Measurements from ENCODE around the gene MBD5.
"Not testable (repeated sequence)": the region's sequence is repeated elsewhere in the genome, so short reads cannot be mapped to it uniquely, and the experiment has no call there.

MBD5 gene

GRCh38 chr2:148021059-148021861 lies at the start of gene MBD5:
Gene MBD5 (plus strand): TSS chr2:148021091.
- ChIA-PET POLR2A (interaction anchor here (0.6 to 1.0 kb wide), 6 partner anchors 8 to 603 kb away, joined by 3 to 9 read pairs (median 4); no protein-coding TSS in a partner anchor), CTCF (interaction anchor here (0.8 to 2.1 kb wide), 9 partner anchors 8 to 488 kb away, joined by 3 to 9 read pairs (median 3); no protein-coding TSS in a partner anchor)
- TF ChIP-seq CTCF (IDR thresholded peaks at IDR 0.05; ENCODE audit: control extremely low read depth, extremely low read depth, low read depth, missing control alignments): no peak
- DNase-seq (ENCODE audit: extremely low spot score): peak; percentile 44

- DNase-seq (ENCODE audit: extremely low spot score): no peak
- no peak for TF ChIP-seq CTCF (IDR thresholded peaks at IDR 0.05; ENCODE audit: control extremely low read depth, extremely low read depth, low read depth, missing control alignments)
- CTCF ChIA-PET: no interaction called here
- POLR2A ChIA-PET: no interaction called here
These were observed 44.8 kb upstream of the MBD5 start for GRCh38 chr2:147976102-147976501.

DNA sequence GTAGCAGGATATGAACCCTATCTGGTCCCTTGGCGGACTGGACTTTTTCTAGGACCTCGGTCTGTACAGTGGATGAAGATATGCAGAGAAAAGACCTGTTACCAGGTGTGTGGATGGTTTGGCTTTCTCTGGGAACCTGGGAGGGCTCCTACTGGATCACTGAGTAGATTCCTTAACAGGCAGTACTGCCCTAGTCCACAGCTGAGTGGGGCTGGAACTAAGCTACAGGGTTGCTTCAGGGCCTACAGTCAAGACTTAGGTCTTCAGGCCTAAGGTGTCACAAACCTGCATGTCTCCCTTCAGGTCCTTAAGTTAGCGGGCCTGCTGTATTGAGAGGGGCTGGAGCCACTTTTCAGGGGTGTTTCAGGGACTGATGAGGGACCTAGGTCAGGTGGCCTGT lies 43.2 kb upstream of the MBD5 start:
- ChIA-PET POLR2A (no interaction called here), CTCF (interaction anchor here (1.0 kb wide), 1 partner anchor 483 kb away, joined by 3 read pairs; no protein-coding TSS in a partner anchor)
- TF ChIP-seq CTCF (IDR thresholded peaks at IDR 0.05; ENCODE audit: control extremely low read depth, extremely low read depth, low read depth, missing control alignments): no peak
- DNase-seq (ENCODE audit: extremely low spot score): no peak

GRCh38 chr2:147980940-147981528 lies 39.9 kb upstream of the MBD5 start:
- ChIA-PET POLR2A (no interaction called here), CTCF (no interaction called here)
- no peak for DNase-seq (ENCODE audit: extremely low spot score)
- no peak for TF ChIP-seq CTCF (IDR thresholded peaks at IDR 0.05; ENCODE audit: control extremely low read depth, extremely low read depth, low read depth, missing control alignments)

- DNase-seq (ENCODE audit: extremely low spot score): no peak
- POLR2A ChIA-PET: interaction anchor here (1.0 kb wide), 1 partner anchor 520 kb away, joined by 4 read pairs; no protein-coding TSS in a partner anchor
- CTCF ChIA-PET: interaction anchor here (0.9 to 4.2 kb wide), 17 partner anchors 9 to 1028 kb away, joined by 3 to 49 read pairs (median 4); no protein-coding TSS in a partner anchor
- no peak for TF ChIP-seq CTCF (IDR thresholded peaks at IDR 0.05; ENCODE audit: control extremely low read depth, extremely low read depth, low read depth, missing control alignments)
These were observed 31.8 kb upstream of the MBD5 start for GRCh38 chr2:147989102-147989501.

- TF ChIP-seq CTCF (IDR thresholded peaks at IDR 0.05; ENCODE audit: control extremely low read depth, extremely low read depth, low read depth, missing control alignments): peak; percentile 67
- peak; percentile 62 for DNase-seq (ENCODE audit: extremely low spot score)
- CTCF ChIA-PET: interaction anchor here (0.7 to 4.2 kb wide), 37 partner anchors 10 to 1027 kb away, joined by 3 to 49 read pairs (median 3); no protein-coding TSS in a partner anchor
- POLR2A ChIA-PET: interaction anchor here (1.0 kb wide), 1 partner anchor 519 kb away, joined by 4 read pairs; no protein-coding TSS in a partner anchor
These were observed 31.0 kb upstream of the MBD5 start for GRCh38 chr2:147989809-147990403.

- DNase-seq (ENCODE audit: extremely low spot score); POLR2A ChIA-PET: not testable (repeated sequence)
- CTCF ChIA-PET: interaction anchor here (2.8 kb wide), 1 partner anchor 514 kb away, joined by 11 read pairs; no protein-coding TSS in a partner anchor
These were observed 25.9 kb upstream of the MBD5 start for GRCh38 chr2:147994965-147995364.
